ENCODE results near the gene RSPH3.
"Not testable (repeated sequence)": the region's sequence is repeated elsewhere in the genome, so short reads cannot be mapped to it uniquely, and the experiment has no call there.

The RSPH3 gene, protein sequence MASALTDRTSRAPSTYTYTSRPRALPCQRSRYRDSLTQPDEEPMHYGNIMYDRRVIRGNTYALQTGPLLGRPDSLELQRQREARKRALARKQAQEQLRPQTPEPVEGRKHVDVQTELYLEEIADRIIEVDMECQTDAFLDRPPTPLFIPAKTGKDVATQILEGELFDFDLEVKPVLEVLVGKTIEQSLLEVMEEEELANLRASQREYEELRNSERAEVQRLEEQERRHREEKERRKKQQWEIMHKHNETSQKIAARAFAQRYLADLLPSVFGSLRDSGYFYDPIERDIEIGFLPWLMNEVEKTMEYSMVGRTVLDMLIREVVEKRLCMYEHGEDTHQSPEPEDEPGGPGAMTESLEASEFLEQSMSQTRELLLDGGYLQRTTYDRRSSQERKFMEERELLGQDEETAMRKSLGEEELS

GRCh38 chr6:158999666-159000403 is at the start of gene RSPH3:
Gene RSPH3, minus strand, starts transcription at chr6:159000202. Its CDS starts 652 bp downstream, at chr6:158999550.
- peak; percentile 91 for DNase-seq

DNA sequence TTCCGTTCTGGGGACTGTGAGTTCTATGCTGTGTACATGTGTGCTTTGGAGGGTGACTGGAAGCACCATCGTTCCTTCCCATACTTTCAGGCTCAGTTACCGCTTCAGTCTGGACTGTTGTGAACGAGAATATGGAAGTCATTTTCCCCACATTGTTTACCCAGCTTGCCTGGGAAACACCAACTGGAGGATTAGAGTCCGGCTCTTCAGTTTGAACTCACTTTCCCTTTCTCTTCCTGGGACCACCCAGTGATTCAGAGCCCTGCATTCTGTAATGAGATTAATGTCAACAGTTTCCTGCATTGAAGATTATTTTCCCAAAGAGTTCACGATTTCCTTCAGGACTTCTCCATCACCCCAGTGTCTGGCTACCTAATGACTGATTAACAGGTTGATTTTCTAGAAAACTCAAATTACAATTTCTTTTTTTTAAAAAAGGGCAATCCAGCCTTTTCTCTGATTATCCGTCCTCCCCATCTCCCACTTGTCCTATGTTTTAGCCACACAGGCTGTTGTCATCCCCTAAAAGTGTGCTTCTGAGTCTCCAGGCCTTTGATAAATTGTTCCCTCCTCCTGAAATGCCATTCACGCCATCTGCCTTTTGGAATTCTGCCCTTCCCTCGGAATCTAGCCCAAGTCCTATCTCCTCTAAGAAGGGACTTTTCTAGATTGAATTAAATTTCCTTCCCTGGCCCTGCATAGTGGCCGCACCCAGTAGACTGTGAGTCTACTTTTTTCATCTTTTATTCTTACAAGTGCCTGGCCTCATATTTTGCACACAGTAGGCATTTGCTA is 48.1 kb upstream of the RSPH3 start:
- no peak for DNase-seq

DNA sequence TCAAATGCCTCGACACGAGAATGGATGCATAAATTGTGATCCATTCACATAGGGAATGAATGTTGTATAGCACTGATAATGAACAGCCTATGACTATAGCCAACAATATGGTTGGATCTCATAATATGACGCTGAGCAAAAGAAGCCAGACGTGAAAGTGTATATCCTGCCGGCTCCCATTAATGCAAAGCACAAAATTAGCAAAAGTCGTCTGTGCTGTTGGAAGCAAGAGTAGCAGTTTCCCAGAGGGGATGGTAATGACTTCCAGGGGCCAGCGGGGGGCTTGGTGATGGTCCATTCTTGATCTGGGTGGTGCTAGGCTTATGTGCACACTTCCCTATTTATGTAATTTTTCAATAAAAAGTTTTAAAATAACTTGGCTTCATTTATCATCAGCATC is 45.8 kb upstream of the RSPH3 start:
- DNase-seq: no peak

DNA sequence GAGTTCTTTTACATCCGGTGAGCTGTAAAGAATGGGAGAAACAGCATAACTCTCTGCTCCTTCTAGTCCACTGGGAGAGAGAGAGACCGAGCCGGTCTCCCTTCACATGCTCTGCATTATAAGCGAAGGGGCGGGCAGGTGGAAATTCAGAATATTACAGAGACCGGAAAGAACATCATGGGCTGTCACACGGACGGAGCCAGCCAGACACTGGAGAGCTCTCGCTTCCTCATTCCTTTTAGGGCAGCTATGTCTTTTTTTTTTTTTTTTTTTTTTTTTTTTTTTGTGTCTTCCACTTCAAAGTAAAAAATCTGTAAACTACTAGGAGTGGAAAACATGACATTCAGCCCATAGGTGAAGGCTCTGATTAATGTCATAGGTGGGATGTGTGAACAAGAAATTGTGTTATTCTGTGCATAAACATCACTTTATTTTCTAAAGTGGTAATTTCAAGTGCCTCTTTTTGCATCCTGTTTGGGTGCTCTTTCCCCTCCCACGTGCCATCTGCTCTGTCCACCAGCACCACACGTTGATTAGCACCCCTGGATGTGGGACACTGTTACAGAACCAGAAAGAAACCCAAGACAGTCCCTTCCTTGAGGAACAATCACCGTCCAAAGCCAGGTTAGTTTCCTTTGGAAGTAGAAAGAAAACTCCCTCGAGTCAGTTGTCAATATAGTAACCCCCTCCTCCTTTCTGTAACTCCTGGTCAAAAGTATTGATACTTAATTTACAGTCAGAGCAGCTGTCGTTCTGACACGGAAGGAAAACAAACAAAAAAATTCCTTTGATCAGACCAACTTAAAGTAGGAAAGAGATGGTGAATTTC is 45.1 kb upstream of the RSPH3 start, which contains the start of gene TAGAP:
Gene TAGAP, minus strand, starts transcription at position 93 of the 829 bp plus-strand sequence. CDS start 845 bp downstream, outside the sequence.
- DNase-seq: peak; percentile 95

- peak; percentile 63 for DNase-seq
These were observed 43.9 kb upstream of the RSPH3 start for GRCh38 chr6:159043947-159044346.

GRCh38 chr6:159043251-159043650 is 43.2 kb upstream of the RSPH3 start:
- DNase-seq: peak; percentile 77

GRCh38 chr6:159042826-159043181 is 42.8 kb upstream of the RSPH3 start:
- no peak for DNase-seq

GRCh38 chr6:159042003-159042825 is 42.2 kb upstream of the RSPH3 start:
- peak; percentile 92 for DNase-seq

GRCh38 chr6:159041181-159041580 is 41.2 kb upstream of the RSPH3 start:
- DNase-seq: no peak

DNA sequence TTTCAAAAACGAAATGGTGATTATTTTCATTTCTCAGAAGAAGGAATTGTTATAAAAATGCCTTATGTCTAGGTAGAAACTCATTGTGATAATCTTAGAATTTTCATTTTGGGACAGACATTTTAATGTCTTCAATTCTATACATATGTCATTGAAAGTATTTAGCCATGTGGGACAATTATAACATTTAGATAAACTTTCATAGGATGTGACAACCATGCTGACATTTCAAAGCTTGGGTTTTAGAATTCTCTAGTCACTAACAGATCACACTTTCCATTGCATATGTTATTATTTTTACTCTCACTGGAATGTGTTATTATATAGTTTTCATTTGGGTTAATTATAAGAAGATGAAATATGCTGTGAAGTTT is 39.9 kb upstream of the RSPH3 start:
- no peak for DNase-seq

GRCh38 chr6:159038914-159039884 is 39.2 kb upstream of the RSPH3 start:
- DNase-seq: peak; percentile 70

DNA sequence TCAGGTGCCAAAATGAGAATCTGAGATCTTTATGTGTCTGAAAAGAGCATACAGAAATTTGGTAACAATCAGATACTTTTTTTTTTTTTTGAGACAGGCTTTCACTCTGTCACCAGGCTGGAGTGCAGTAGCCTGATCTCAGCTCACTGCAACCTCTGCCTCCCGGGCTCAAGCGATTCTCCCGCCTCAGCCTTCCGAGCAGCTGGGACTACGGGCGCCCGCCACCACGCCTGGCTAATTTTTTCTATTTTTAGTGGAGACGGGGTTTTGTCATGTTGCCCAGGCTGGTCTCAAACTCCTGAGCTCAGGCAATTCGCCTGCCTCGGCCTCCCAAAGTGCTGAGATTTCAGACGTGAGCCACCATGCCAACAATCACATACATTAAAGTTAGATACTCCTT is 38.3 kb upstream of the RSPH3 start:
- peak; percentile 27 for DNase-seq

- no peak for DNase-seq
These were observed 37.8 kb upstream of the RSPH3 start for GRCh38 chr6:159037756-159038290.

DNA sequence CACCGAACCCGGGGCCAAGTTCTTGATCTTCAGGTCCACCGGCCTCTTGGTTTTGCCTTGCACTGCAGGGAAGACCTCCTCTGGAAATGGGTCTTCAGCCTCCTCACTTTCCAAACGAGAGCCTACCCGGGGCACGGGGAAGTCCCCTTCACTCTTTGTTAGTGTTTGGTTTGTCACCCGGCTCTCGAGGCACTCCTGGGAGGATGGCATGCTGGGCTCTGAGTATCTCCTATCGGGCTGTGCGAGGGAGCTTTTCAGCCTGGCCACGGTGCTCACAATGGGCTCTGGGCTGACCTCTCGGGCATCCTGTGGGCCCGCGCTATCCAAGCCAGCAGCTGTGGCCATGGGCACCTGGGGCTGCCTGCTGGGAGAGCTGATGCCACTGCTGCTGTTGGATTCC is 36.7 kb upstream of the RSPH3 start:
- DNase-seq: peak; percentile 45

GRCh38 chr6:159035891-159036290 is 35.9 kb upstream of the RSPH3 start:
- peak; percentile 30 for DNase-seq

DNA sequence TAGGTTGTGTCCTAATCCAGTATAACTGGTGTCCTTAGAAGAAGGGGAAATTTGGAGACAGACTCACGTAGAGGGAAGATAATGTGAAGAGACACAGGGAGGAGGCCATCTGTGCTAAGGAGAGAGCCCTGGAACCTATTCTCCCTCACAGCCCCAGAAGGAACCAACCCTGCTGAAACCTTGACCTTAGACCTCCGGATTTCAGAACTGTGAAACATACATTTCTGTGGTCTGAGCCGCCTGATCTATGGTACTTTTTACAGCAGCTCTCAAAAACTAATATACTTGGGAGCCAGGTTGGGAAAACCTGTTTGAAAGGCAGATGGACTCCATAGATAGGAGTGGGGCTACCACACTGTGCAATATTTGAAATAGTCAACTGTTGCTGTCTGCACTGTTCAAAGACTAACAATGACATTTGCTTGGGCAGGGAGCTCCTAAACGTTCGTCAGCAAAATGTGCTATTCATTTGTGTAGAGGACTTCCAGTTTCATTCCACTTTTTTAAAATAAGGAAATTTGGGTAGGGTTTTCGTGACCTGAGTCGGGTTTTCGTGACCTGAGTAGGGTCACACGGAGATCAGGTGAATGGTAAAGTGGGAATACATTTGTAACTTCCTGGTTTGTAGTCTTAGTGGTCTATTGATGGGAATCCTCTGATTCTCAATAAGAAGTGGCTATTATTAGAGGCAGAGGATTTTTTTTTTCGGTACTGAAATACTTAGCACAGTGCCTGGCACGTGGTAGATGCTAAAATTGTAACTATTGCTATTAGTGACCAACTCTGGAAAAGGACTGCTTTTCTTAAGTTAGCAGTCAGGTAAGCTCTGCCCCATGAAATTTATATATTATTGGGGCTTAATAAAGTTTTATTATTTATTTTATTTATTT is 33.4 kb upstream of the RSPH3 start:
- no peak for DNase-seq

DNA sequence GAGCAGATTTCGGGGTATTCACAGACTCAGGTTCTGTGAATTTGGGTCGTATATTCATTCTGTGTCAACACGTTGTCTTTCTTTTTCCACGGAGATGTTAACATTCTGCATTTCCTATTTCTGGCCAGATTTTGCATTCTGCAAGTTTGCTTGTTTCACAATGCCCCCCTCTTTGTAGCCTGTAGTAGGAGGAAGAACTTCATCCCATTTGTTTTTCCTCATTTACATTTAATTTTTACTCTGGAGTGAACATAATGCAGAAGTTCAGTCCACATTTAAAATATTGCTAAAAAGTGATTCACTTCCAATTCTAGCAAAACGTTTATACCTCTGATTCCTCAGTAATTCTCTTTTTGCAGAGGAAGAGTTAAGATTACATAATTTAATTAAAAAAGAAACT is 31.8 kb upstream of the RSPH3 start:
- no peak for DNase-seq

GRCh38 chr6:159030168-159030567 is 30.2 kb upstream of the RSPH3 start:
- DNase-seq: no peak

DNA sequence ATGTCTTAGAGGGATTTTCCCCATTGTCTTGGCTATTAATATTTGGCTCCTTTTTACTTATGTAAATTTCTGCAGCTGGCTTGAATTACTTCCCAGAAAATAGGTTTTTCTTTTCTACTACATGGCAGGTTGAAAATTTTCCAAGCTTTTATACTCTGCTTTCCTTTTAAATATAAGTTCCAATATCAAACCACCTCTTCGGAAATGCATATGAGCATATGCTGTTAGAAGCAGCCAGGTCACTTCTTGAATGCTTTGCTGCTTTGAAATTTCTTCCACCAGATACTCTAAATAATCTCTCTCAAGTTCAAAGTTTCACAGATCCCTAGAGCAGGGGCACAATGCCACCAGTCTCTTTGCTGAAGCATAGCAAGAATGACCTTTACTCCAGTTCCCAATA is 25.2 kb upstream of the RSPH3 start:
- DNase-seq: not testable (repeated sequence)
